SK-N-SH treated with all-trans-retinoic acid at 6 μM for 48 hours (cell line): Measurements from ENCODE around the gene TNRC6A.
A peak's percentile ranks its signal among the peaks of the same experiment; 100 is the strongest.

Source experiments
- ATAC-seq: fragments of 200-7000 bp; cut with Tn5 transposase; 3 replicates; pipeline ENCODE4 v1.9.1; 2020; ENCODE audit warnings: mild to moderate bottlenecking, moderate library complexity
- ARNTL ChIP-seq: fragments of 450-650 bp; formaldehyde crosslinking; IDR thresholded peaks from 2 replicates; pipeline ENCODE4 v1.5.0; 2020; ENCODE audit warnings: low read depth, mild to moderate bottlenecking, moderate library complexity, borderline replicate concordance
- BACH2 ChIP-seq: fragments of 250-450 bp; sonication (Bioruptor Pico); IDR thresholded peaks from 2 replicates; pipeline ENCODE4 v1.9.0; 2021; ENCODE audit warnings: mild to moderate bottlenecking, borderline replicate concordance
- CSRNP3 ChIP-seq: fragments of 250-450 bp; sonication (Bioruptor Pico); IDR thresholded peaks from 2 replicates; pipeline ENCODE4 v1.5.1; 2021; ENCODE audit warnings: mild to moderate bottlenecking, moderate library complexity
- GLIS3 ChIP-seq: fragments of 250-450 bp; sonication (Bioruptor Pico); IDR thresholded peaks from 2 replicates; pipeline ENCODE4 v1.5.0; 2020; ENCODE audit warnings: mild to moderate bottlenecking, moderate library complexity
- ISL1 ChIP-seq: fragments of 250-450 bp; sonication (Bioruptor Pico); IDR thresholded peaks from 2 replicates; pipeline ENCODE4 v2.1.2; 2022; ENCODE audit warnings: mild to moderate bottlenecking, moderate library complexity
- OSR1 ChIP-seq: fragments of 250-450 bp; sonication (Bioruptor Pico); IDR thresholded peaks from 2 replicates; pipeline ENCODE4 v1.8.0; 2022; ENCODE audit warnings: moderate library complexity, mild to moderate bottlenecking, inconsistent platforms
- POU6F1 ChIP-seq: fragments of 250-450 bp; sonication (Bioruptor Pico); IDR thresholded peaks from 2 replicates; pipeline ENCODE4 v1.8.0; 2021; ENCODE audit warnings: low read depth, mild to moderate bottlenecking, moderate library complexity, borderline replicate concordance
- PPARA ChIP-seq: fragments of 250-450 bp; sonication (Bioruptor Pico); IDR thresholded peaks from 2 replicates; pipeline ENCODE4 v1.5.0; 2020; ENCODE audit warnings: mild to moderate bottlenecking, borderline replicate concordance
- RARB ChIP-seq: fragments of 250-450 bp; sonication (Bioruptor Pico); IDR thresholded peaks from 2 replicates; pipeline ENCODE4 v1.8.0; 2021; ENCODE audit warnings: mild to moderate bottlenecking, moderate library complexity
- SNAI2 ChIP-seq: fragments of 250-450 bp; sonication (Bioruptor Pico); IDR thresholded peaks from 2 replicates; pipeline ENCODE4 v1.5.0; 2020; ENCODE audit warnings: mild to moderate bottlenecking, moderate library complexity
- TCF4 ChIP-seq: fragments of 250-450 bp; sonication (Bioruptor Pico); IDR thresholded peaks from 2 replicates; pipeline ENCODE4 v1.8.0; 2021; ENCODE audit warnings: mild to moderate bottlenecking, moderate library complexity, borderline replicate concordance
- TOX ChIP-seq: fragments of 250-450 bp; sonication (Bioruptor Pico); IDR thresholded peaks from 2 replicates; pipeline ENCODE4 v1.8.0; 2021; ENCODE audit warnings: mild to moderate bottlenecking, moderate library complexity, borderline replicate concordance
- TSHZ2 ChIP-seq: fragments of 250-450 bp; sonication (Bioruptor Pico); IDR thresholded peaks from 2 replicates; pipeline ENCODE4 v1.5.0; 2020; ENCODE audit warnings: mild to moderate bottlenecking, moderate library complexity
- ZC3H10 ChIP-seq: fragments of 250-450 bp; sonication (Bioruptor Pico); IDR thresholded peaks from 2 replicates; pipeline ENCODE4 v1.5.1; 2021; ENCODE audit warnings: mild to moderate bottlenecking, moderate library complexity
- ZFP3 ChIP-seq: fragments of 250-450 bp; sonication (Bioruptor Pico); IDR thresholded peaks from 2 replicates; pipeline ENCODE4 v1.5.0; 2020; ENCODE audit warnings: mild to moderate bottlenecking, moderate library complexity
- ZNF565 ChIP-seq: fragments of 450-650 bp; formaldehyde crosslinking; conservative IDR thresholded peaks from 2 replicates; pipeline ENCODE4 v1.5.0; 2020; ENCODE audit warnings: low read depth, mild to moderate bottlenecking, moderate library complexity
- ZNF70 ChIP-seq: fragments of 450-650 bp; formaldehyde crosslinking; IDR thresholded peaks from 2 replicates; pipeline ENCODE4 v1.5.0; 2020; ENCODE audit warnings: mild to moderate bottlenecking, moderate library complexity
- ZNF8 ChIP-seq: fragments of 450-650 bp; formaldehyde crosslinking; IDR thresholded peaks from 2 replicates; pipeline ENCODE4 v1.5.0; 2020; ENCODE audit warnings: mild to moderate bottlenecking, moderate library complexity
- TF ChIP-seq, protein P1 (sequence below): fragments of 250-450 bp; sonication (Bioruptor Pico); IDR thresholded peaks from 2 replicates; pipeline ENCODE4 v1.8.0; 2020; ENCODE audit warnings: mild to moderate bottlenecking, moderate library complexity, borderline replicate concordance
- TF ChIP-seq, protein P2 (sequence below): fragments of 250-450 bp; sonication (Bioruptor Pico); IDR thresholded peaks from 2 replicates; pipeline ENCODE4 v1.5.1; 2020; ENCODE audit warnings: low read depth, mild to moderate bottlenecking, moderate library complexity

Gene TNRC6A

GRCh38 chr16:24789881-24790280 lies 60.4 kb downstream of the TNRC6A start (continued):
- TF ChIP-seq ZC3H10 (CRISPR knock-in tag): no peak
- TF ChIP-seq PPARA (CRISPR knock-in tag): no peak
- no peak for TF ChIP-seq TOX (CRISPR knock-in tag)
- no peak for TF ChIP-seq ZNF8 (CRISPR knock-in tag)

DNA sequence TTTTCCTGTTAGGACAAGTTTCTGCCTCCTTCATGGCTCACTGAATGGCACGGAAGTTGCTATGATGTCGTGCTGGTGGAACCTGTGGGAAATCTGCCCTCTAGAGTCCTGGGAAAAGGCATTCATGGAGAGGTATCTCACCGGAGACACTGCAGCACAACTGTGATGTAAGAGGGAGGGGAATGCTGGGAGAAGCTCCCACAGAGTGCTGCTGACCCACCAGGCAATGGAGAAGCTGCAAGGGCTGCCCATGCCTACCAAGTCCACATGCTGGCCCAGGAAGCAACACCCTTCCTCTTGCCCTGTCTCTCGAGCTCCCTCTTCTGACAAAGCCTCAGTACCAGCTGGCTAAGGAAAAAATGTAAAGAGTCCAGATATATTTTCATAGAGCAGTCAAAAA lies 71.1 kb downstream of the TNRC6A start:
- TF ChIP-seq ZNF70 (CRISPR knock-in tag) (no peak), TCF4 (CRISPR knock-in tag) (no peak), OSR1 (CRISPR knock-in tag) (no peak), TSHZ2 (CRISPR knock-in tag) (no peak), RARB (no peak), SNAI2 (no peak), POU6F1 (CRISPR knock-in tag) (no peak)
- TF ChIP-seq, protein P1, sequence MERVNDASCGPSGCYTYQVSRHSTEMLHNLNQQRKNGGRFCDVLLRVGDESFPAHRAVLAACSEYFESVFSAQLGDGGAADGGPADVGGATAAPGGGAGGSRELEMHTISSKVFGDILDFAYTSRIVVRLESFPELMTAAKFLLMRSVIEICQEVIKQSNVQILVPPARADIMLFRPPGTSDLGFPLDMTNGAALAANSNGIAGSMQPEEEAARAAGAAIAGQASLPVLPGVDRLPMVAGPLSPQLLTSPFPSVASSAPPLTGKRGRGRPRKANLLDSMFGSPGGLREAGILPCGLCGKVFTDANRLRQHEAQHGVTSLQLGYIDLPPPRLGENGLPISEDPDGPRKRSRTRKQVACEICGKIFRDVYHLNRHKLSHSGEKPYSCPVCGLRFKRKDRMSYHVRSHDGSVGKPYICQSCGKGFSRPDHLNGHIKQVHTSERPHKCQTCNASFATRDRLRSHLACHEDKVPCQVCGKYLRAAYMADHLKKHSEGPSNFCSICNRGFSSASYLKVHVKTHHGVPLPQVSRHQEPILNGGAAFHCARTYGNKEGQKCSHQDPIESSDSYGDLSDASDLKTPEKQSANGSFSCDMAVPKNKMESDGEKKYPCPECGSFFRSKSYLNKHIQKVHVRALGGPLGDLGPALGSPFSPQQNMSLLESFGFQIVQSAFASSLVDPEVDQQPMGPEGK (CRISPR knock-in tag): no peak
- TF ChIP-seq, protein P2, sequence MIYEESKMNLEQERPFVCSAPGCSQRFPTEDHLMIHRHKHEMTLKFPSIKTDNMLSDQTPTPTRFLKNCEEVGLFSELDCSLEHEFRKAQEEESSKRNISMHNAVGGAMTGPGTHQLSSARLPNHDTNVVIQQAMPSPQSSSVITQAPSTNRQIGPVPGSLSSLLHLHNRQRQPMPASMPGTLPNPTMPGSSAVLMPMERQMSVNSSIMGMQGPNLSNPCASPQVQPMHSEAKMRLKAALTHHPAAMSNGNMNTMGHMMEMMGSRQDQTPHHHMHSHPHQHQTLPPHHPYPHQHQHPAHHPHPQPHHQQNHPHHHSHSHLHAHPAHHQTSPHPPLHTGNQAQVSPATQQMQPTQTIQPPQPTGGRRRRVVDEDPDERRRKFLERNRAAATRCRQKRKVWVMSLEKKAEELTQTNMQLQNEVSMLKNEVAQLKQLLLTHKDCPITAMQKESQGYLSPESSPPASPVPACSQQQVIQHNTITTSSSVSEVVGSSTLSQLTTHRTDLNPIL: no peak
- TF ChIP-seq, all 23 proteins: peak for 0
- peak; percentile 64 for ATAC-seq

GRCh38 chr16:24801761-24802302 lies 72.4 kb downstream of the TNRC6A start:
- TF ChIP-seq ZFP3 (CRISPR knock-in tag): no peak
- no peak for TF ChIP-seq BACH2 (CRISPR knock-in tag)
- TF ChIP-seq ZNF565 (CRISPR knock-in tag): no peak
- no peak for TF ChIP-seq CSRNP3 (CRISPR knock-in tag)
- TF ChIP-seq, protein P1 (CRISPR knock-in tag): no peak
- no peak for TF ChIP-seq PPARA (CRISPR knock-in tag)
- no peak for TF ChIP-seq ISL1 (CRISPR knock-in tag)
- TF ChIP-seq GLIS3 (CRISPR knock-in tag): no peak
- no peak for TF ChIP-seq ARNTL
- TF ChIP-seq TOX (CRISPR knock-in tag): no peak
- no peak for ATAC-seq
